ENCODE results near the gene ATG4B.
"Not testable (repeated sequence)": the region's sequence is repeated elsewhere in the genome, so short reads cannot be mapped to it uniquely, and the experiment has no call there.

Gene ATG4B

DNA sequence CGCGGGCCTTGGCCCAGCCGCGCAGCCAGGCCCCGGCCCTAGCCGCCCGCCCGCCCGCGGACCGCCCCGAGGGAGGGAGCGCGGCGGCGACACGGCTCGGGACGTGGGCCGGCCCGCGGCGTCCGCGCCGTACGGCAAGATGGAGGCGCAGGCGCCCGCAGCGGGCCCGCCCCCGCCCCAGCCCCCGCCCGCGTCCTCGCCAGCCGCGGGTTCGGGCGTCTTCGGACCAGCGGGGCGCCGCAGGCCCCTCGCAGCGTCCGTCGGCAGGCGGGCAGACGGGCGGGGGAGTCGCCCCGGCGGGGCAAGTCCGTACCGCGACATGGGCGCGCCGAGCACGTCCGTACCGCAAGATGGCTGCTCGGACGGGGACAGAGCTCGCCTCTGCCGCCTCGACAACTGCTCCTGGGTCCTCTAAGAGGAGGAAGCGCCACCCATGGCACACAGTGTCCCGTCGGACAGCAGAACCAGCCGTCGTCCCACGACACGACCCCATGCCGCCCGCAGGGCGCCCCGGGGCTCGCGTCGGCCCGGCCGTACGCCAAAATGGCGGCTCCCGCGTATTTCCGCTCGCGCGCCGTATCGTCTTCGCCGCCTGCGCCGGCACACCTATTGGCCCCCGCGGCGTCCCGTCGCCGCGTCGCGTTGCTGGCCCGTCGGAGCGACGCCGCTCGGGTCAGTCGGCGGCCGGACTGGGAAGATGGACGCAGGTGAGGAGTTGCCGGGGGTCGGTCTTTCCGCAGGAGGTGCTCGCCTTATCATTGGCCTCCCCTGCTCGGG is at the start of gene ATG4B, which contains the start of gene THAP4:
Gene ATG4B (plus strand): TSS at position 676 of the 777 bp plus-strand sequence. CDS start 22 bp downstream, at position 698.
Gene THAP4 (minus strand): TSS at position 141 of the 777 bp plus-strand sequence. CDS start 141 bp downstream, outside the sequence.
- H3K4me3 ChIP-seq (ENCODE audit: low read depth, low read length): peak within 1 kb of the TSS; percentile 86
- TF ChIP-seq, protein P1, sequence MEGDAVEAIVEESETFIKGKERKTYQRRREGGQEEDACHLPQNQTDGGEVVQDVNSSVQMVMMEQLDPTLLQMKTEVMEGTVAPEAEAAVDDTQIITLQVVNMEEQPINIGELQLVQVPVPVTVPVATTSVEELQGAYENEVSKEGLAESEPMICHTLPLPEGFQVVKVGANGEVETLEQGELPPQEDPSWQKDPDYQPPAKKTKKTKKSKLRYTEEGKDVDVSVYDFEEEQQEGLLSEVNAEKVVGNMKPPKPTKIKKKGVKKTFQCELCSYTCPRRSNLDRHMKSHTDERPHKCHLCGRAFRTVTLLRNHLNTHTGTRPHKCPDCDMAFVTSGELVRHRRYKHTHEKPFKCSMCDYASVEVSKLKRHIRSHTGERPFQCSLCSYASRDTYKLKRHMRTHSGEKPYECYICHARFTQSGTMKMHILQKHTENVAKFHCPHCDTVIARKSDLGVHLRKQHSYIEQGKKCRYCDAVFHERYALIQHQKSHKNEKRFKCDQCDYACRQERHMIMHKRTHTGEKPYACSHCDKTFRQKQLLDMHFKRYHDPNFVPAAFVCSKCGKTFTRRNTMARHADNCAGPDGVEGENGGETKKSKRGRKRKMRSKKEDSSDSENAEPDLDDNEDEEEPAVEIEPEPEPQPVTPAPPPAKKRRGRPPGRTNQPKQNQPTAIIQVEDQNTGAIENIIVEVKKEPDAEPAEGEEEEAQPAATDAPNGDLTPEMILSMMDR (IDR thresholded peaks at IDR 0.05; ENCODE audit: low read depth, low read length): no peak

DNA sequence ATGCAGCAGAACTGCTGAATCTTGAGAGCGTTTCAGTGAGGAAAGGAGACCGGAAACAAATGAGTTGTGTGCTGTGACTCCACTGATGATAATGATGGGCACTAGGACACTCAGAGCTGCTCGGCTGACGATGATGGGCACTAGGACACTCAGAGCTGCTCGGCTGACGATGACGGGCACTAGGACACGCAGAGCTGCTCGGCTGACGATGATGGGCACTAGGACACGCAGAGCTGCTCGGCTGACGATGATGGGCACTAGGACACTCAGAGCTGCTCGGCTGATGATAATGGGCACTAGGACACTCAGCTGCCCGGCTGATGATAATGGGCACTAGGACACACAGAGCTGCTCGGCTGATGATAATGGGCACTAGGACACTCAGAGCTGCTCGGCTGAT is 47.6 kb upstream of the ATG4B start:
- H3K4me3 ChIP-seq (ENCODE audit: low read depth, low read length): not testable (repeated sequence)

DNA sequence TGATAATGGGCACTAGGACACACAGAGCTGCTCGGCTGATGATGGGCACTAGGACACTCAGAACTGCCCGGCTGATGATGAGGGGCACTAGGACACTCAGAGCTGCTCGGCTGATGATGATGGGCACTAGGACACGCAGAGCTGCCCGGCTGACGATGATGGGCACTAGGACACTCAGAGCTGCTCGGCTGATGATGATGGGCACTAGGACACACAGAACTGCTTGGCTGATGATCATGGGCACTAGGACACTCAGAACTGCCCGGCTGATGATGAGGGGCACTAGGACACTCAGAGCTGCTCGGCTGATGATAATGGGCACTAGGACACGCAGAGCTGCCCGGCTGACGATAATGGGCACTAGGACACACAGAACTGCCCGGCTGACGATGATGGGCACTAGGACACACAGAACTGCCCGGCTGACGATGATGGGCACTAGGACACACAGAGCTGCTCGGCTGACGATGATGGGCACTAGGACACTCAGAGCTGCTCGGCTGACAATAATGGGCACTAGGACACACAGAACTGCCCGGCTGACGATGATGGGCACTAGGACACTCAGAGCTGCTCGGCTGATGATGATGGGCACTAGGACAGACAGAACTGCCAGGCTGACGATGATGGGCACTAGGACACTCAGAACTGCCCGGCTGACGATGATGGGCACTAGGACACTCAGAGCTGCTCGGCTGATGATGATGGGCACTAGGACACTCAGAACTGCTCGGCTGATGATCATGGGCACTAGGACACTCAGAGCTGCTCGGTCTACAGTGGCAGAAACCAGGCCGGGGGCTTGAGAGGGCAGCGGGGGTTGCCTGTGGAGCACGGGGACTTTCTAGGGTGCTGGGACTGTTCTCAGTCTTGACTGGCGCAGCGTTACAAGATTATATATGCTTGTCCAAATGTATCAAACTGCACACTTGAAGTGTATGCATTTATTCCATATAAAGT is 46.7 kb upstream of the ATG4B start:
- not testable (repeated sequence) for H3K4me3 ChIP-seq (ENCODE audit: low read depth, low read length)

DNA sequence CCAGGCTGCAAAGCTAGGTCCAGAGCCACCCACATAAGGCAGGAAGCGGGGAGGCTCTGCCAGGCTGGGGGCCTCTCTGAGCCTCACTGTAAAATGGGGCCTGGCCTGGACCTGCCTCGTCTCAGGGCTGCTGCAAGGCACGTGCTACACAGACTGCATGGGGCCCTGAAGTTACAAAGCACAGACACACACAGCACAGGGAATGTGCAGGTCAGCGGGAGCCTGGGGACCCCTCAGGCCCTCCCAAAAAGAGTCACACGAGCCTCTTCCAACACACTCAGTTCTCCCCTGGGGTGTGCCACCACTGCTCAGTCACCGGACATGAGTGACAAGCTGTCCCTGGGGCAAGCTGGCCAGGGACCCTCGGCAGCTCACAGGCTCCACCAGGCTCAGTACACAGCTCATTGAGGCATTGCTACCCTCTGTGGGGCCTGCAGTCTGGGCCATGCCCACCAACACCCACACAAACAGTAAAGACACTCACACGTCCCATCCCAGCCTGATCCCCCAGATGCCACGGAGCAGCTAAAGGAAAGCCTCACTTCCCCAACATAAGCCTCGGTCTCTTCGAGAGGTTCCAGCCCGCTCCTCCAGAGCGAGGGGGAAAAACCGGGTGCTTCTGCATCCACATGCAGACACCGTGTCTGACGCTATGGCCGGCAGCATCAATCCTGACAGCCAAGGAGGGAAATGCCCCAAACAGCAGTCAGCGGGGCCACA is 45.2 kb upstream of the ATG4B start:
- TF ChIP-seq, protein P1 (IDR thresholded peaks at IDR 0.05; ENCODE audit: low read depth, low read length): no peak
- H3K4me3 ChIP-seq (ENCODE audit: low read depth, low read length): no peak overlapping the region

DNA sequence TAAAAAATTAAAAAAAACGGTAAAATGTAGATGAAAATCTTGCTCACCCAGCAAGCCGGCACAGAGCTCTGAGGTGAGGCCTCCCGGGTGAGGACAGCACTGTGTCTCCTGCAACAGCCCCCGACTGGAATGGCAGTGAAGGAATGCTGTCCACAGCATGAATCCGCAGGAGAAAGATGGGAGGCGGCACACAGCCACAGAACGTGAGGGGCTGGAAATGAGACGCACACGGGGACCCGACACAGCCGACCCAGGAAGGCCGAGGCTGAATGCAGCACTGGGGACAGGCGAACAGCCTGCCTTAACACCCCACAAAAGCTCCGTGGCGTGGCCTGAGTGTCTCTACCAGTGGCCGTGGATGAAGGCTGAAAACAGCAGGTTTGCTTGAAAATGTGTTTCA is 44.2 kb upstream of the ATG4B start:
- TF ChIP-seq, protein P1 (IDR thresholded peaks at IDR 0.05; ENCODE audit: low read depth, low read length): no peak

DNA sequence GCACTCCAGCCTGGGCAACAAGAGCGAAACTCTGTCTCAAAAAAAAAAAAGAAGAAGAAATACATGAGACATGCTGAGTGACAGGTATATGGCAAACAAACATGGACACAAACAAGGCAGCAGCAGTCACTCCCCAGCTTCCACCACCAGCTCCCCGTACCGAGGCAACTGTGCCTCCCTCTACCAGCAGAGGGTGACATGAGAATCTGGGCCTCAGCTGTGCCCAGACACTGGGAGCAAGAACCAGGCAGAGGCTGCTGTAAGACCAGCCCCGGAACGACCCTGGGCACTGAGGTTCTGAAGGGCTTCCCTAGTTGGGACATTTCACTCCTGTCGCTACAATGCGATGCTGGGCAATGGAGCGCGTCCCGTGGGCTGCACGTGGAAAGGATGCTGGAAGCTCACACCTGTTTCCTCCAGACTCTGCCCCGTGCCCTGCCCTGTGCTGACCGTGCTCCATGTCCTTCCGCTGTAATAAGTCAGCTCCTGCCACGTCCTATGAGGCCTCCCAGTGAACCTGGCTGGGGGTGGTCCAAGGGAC is 41.8 kb upstream of the ATG4B start:
- TF ChIP-seq, protein P1 (IDR thresholded peaks at IDR 0.05; ENCODE audit: low read depth, low read length): peak; percentile 24; the same call in 1 of the 2 replicates

More for the DNA sequence above, 44.2 kb upstream of the ATG4B start:
- H3K4me3 ChIP-seq (ENCODE audit: low read depth, low read length): no peak overlapping the region

DNA sequence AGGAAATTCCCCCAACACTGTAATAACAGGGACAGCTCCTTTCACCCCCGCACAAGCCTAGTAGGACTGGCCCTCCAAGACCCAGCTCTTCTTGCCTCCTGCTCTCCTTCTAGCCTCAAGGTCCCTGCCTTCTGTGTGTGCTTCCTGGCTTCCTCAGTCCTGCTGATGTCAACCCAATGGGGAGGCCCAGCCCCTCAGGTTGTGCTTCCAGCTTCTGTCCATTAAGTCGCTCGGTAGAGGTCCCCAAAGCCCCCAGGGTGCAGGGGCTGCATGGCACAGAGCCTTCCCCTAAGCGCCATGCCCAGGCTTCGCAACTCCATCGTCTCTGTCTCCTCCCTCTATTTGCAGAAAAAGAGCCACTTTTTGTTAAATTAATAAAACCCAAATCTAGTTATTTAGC is 39.9 kb upstream of the ATG4B start:
- no peak overlapping the region for H3K4me3 ChIP-seq (ENCODE audit: low read depth, low read length)
- TF ChIP-seq, protein P1 (IDR thresholded peaks at IDR 0.05; ENCODE audit: low read depth, low read length): no peak

More for the DNA sequence above, 41.8 kb upstream of the ATG4B start:
- no peak overlapping the region for H3K4me3 ChIP-seq (ENCODE audit: low read depth, low read length)

Data from WI38 (cell line).